PC-3 (cell line): Measurements from ENCODE around the gene PLA2G2A.

Experiments used
- CTCF ChIP-seq: fragments of 300-600 bp; sonication (generic); conservative IDR thresholded peaks from 2 replicates; pipeline ENCODE4 v1.5.1; 2017; ENCODE audit warnings: antibody characterized with exemption, low read depth, mild to moderate bottlenecking, low read length
- EZH2 ChIP-seq: fragments of 300-600 bp; sonication (generic); IDR thresholded peaks from one replicate; pipeline ENCODE4 v1.6.1; 2017; ENCODE audit warnings: antibody characterized with exemption, mild to moderate bottlenecking, low read length; ENCODE audit not compliant: unreplicated experiment
- EZH2phosphoT487 ChIP-seq: fragments of 300-600 bp; sonication (generic); IDR thresholded peaks from 2 replicates; pipeline ENCODE4 v1.6.1; 2018; ENCODE audit warnings: mild to moderate bottlenecking, antibody characterized with exemption, low read length, borderline replicate concordance

GRCh38 chr1:19938472-19938871, 40.9 kb downstream of the PLA2G2A start:
- TF ChIP-seq CTCF (no peak), EZH2 (no peak), EZH2phosphoT487 (no peak)
